Measurements from ENCODE around the gene RAB8B.

DNA sequence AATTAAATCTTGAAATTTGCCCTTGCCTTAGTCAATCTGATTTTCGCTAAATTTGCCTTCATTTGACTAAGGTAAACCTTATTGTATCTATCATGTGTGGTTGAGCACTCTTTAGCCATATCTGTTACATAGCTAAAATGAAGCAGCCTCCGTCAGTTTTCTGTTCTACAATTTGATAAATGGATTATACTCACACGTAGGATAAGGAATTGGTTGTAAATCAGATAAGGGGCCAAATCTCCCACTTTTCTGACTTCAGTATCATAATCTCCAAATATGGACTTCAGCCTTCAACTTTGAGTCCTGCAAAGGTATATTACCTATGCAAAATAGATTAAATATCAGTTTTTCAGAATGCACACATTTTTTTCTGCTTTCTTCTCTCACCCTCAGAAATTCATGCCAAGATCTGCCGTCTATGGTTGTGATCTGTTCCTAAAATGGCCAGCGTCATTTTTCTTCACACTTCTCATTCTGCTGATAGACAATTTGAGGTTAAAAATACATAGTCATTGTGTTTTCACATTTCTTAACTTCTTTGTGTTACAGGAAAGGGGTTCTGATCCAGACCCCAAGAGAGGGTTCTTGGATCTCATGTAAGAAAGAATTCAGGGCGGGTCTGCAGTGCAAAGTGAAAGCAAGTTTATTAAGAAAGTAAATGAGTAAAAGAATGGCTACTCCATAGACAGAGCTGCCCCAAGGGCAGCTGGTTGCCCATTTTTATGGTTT lies 36.9 kb downstream of the RAB8B start:
- no peak for TF ChIP-seq CTCF (conservative IDR thresholded peaks at IDR 0.05; ENCODE audit: low read depth, low read length)
- no peak for TF ChIP-seq EZH2phosphoT487 (IDR thresholded peaks at IDR 0.05; ENCODE audit: borderline replicate concordance, low read length)
- TF ChIP-seq EZH2 (IDR thresholded peaks at IDR 0.05; ENCODE audit: low read length, unreplicated experiment) = no peak
